Liver (tissue), 9 donors: ENCODE results near the gene IL1A. TPM values are rescaled to one million over a fixed set of nuclear protein-coding genes. Genes with fewer than 3 reads are reported as not detected.

Source experiments
- DNase-seq: peaks from one replicate; pipeline ENCODE4 v3.0.0-alpha.2; 2017; ENCODE audit warnings: low spot score
- H3K27ac ChIP-seq, 2 donors: one replicate each; pipeline ENCODE4 v1.7.0; 2013; ENCODE audit warnings: inconsistent platforms in 2 of 2, low read length in 2 of 2, control low read depth in 1 of 2, low read depth in 1 of 2, mild to moderate bottlenecking in 1 of 2
- H3K27me3 ChIP-seq, 4 donors: one replicate each; pipeline versions ENCODE4 v1.6.1 to v1.7.0; 2013; ENCODE audit warnings: low read length in 3 of 4, inconsistent platforms in 1 of 4, mild to moderate bottlenecking in 1 of 4, moderate library complexity in 1 of 4; ENCODE audit not compliant: control insufficient read depth in 4 of 4, insufficient read depth in 4 of 4
- H3K36me3 ChIP-seq, 4 donors: one replicate each; pipeline versions ENCODE4 v1.6.1 to v1.7.0; 2013; ENCODE audit warnings: low read length in 3 of 4, mild to moderate bottlenecking in 3 of 4, low read depth in 1 of 4, moderate library complexity in 1 of 4; ENCODE audit not compliant: control insufficient read depth in 4 of 4, insufficient read depth in 3 of 4
- H3K4me1 ChIP-seq, 4 donors: one replicate each; pipeline versions ENCODE4 v1.6.1 to v1.7.0; 2013; ENCODE audit warnings: low read length in 3 of 4, mild to moderate bottlenecking in 3 of 4, moderate library complexity in 1 of 4; ENCODE audit not compliant: control insufficient read depth in 4 of 4, insufficient read depth in 4 of 4
- H3K4me3 ChIP-seq, 3 donors: one replicate each; pipeline versions ENCODE4 v1.6.1 to v1.7.0; 2013; ENCODE audit warnings: low read length in 3 of 3, control low read depth in 1 of 3, low read depth in 1 of 3, mild to moderate bottlenecking in 1 of 3
- H3K9ac ChIP-seq, 2 donors: one replicate each; pipeline ENCODE4 v1.7.0; 2013; ENCODE audit warnings: low read length in 2 of 2, mild to moderate bottlenecking in 2 of 2, moderate library complexity in 2 of 2, control low read depth in 1 of 2, low read depth in 1 of 2
- H3K9me3 ChIP-seq, 4 donors: one replicate each; pipeline versions ENCODE4 v1.6.1 to v1.7.0; 2013; ENCODE audit warnings: low read length in 3 of 4; ENCODE audit not compliant: control insufficient read depth in 4 of 4
- CTCF ChIP-seq: fragments of 150-350 bp; IDR thresholded peaks from 2 replicates; pipeline ENCODE4 v1.5.1; 2017; ENCODE audit warnings: improper control_type of control experiment, low read depth, low read length; ENCODE audit not compliant: missing input control
- EGR1 ChIP-seq, 2 donors: IDR thresholded peaks; 2 replicates each; pipeline ENCODE4 v1.6.1; 2016 to 2018; ENCODE audit warnings: antibody characterized with exemption in 2 of 2, low read depth in 2 of 2
- FOXA1 ChIP-seq: IDR thresholded peaks from 2 replicates; pipeline ENCODE4 v1.6.1; 2016; ENCODE audit warnings: antibody characterized with exemption
- FOXA2 ChIP-seq: IDR thresholded peaks from 2 replicates; pipeline ENCODE4 v1.6.1; 2016; ENCODE audit warnings: antibody characterized with exemption
- HNF4A ChIP-seq, 2 donors: conservative IDR thresholded peaks; 2 replicates each; pipeline ENCODE4 v1.6.1; 2016; ENCODE audit warnings: antibody characterized with exemption in 2 of 2, mild to moderate bottlenecking in 2 of 2
- HNF4G ChIP-seq: IDR thresholded peaks from 2 replicates; pipeline ENCODE4 v1.6.1; 2016; ENCODE audit warnings: antibody characterized with exemption
- JUND ChIP-seq, 2 donors: IDR thresholded peaks; 2 replicates each; pipeline ENCODE4 v1.6.1; 2016; ENCODE audit warnings: antibody characterized with exemption in 2 of 2
- MAX ChIP-seq: IDR thresholded peaks from 2 replicates; pipeline ENCODE4 v1.6.1; 2016; ENCODE audit warnings: antibody characterized with exemption
- RAD21 ChIP-seq, 2 donors: IDR thresholded peaks; 2 replicates each; pipeline ENCODE4 v1.6.1; 2016; ENCODE audit warnings: antibody characterized with exemption in 2 of 2, mild to moderate bottlenecking in 2 of 2
- RXRA ChIP-seq, 2 donors: IDR thresholded peaks; 2 replicates each; pipeline ENCODE4 v1.6.1; 2017 to 2018; ENCODE audit warnings: antibody characterized with exemption in 2 of 2, mild to moderate bottlenecking in 1 of 2
- TAF1 ChIP-seq: conservative IDR thresholded peaks from 2 replicates; pipeline ENCODE4 v1.6.1; 2016; ENCODE audit warnings: antibody characterized with exemption, mild to moderate bottlenecking
- YY1 ChIP-seq: IDR thresholded peaks from 2 replicates; pipeline ENCODE4 v1.6.1; 2016; ENCODE audit warnings: antibody characterized with exemption, mild to moderate bottlenecking
- ZBTB33 ChIP-seq: IDR thresholded peaks from 2 replicates; pipeline ENCODE4 v1.6.1; 2016; ENCODE audit warnings: antibody characterized with exemption
- WGBS: extraction: QIAGEN DNeasy Blood & Tissue Kit; methylation state at CpG from one replicate; pipeline ENCODE4 v1.1.7; 2013; 5-methylcytosine and 5-hydroxymethylcytosine counted together
- polyA plus RNA-seq, 2 donors: library from polyadenylated mRNA; stranded (reverse) in 1 of 2; unstranded in 1 of 2; fragments of 200-250 nt in 1 of 2; fragments of >200 nt in 1 of 2; fragmentation: Nextera tagmentation in 1 of 2; extraction: Ambion mirVana in 1 of 2; gene quantifications; one replicate each; pipeline versions ENCODE4 v1.2.1 to v1.2.3, GENCODE V29; 2013 to 2015
- total RNA-seq, 2 donors: library from RNA; depleted of rRNA; stranded (reverse); fragments of >200 nt; gene quantifications; one replicate each; pipeline ENCODE4 v1.2.3, GENCODE V29; 2014
- TF ChIP-seq, protein P1 (sequence below): IDR thresholded peaks from 2 replicates; pipeline ENCODE4 v1.6.1; 2016; ENCODE audit warnings: antibody characterized with exemption
- donor health status: healthy.
- donor health status: healthy.
- donor health status: healthy.
- donor health status: healthy.
- donor health status: healthy.

IL1A gene
- total and polyA plus RNA-seq, 4 donors: 0.05 TPM; not detected in 3

- TF ChIP-seq HNF4G (no peak), HNF4A (conservative IDR thresholded peaks at IDR 0.05) (no peak), JUND (IDR thresholded peaks at IDR 0.05) (no peak), TAF1 (no peak), ZBTB33 (no peak)
- TF ChIP-seq, protein P1, sequence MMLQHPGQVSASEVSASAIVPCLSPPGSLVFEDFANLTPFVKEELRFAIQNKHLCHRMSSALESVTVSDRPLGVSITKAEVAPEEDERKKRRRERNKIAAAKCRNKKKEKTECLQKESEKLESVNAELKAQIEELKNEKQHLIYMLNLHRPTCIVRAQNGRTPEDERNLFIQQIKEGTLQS: no peak
Measured at GRCh38 chr2:112798979-112799975, 15.0 kb upstream of the IL1A start (continued).

- Histone ChIP-seq H3K9me3 (no peaks in the 10 kb centered on the region), H3K36me3 (no peaks in the 10 kb centered on the region), H3K27me3 (no peaks in the 10 kb centered on the region), H3K4me1 (peaks cover 0 to 2% (median 0%) of the 10 kb centered on the region in 4 donors), H3K9ac (no peak overlapping the region), H3K27ac (no peak overlapping the region), H3K4me3 (no peak overlapping the region)
- DNase-seq: no peak
- no peak for TF ChIP-seq HNF4G
- TF ChIP-seq ZBTB33: no peak
- TF ChIP-seq MAX: no peak
- no peak for TF ChIP-seq RAD21 (IDR thresholded peaks at IDR 0.05)
- TF ChIP-seq, protein P1: no peak
- TF ChIP-seq RXRA (IDR thresholded peaks at IDR 0.05): no peak
- TF ChIP-seq FOXA2: no peak
- no peak for TF ChIP-seq EGR1 (IDR thresholded peaks at IDR 0.05; ENCODE audit: low read depth in 2 of 2)
- no peak for TF ChIP-seq YY1
- no peak for TF ChIP-seq FOXA1
- no peak for TF ChIP-seq HNF4A (conservative IDR thresholded peaks at IDR 0.05)
- TF ChIP-seq CTCF: no peak
- 0% methylated on average over 1 of the region's 1 CpG for WGBS
Measured at GRCh38 chr2:112796486-112796885, 12.2 kb upstream of the IL1A start.
